GM23338 (cell line): ENCODE measurements around the gene POMGNT1. TPM values are rescaled to one million over a fixed set of nuclear protein-coding genes. Genes with fewer than 3 reads are reported as not detected.
"Not testable (repeated sequence)": the region's sequence is repeated elsewhere in the genome, so short reads cannot be mapped to it uniquely, and the experiment has no call there.

Experiments
- ATAC-seq: fragments of 200-7000 bp; cut with Tn5 transposase; 3 replicates; pipeline ENCODE4 v1.9.1; 2020
- DNase-seq: peaks from one replicate; pipeline ENCODE4 v3.0.0-alpha.2; 2015; ENCODE audit warnings: low spot score
- H2AFZ ChIP-seq: fragments of 200-600 bp; sonication (generic); 2 replicates; pipeline ENCODE4 v1.8.0; 2016; ENCODE audit warnings: antibody characterized with exemption, mild to moderate bottlenecking, moderate library complexity
- H3F3A ChIP-seq: fragments of 200-600 bp; sonication (generic); replicated peaks from 2 replicates; pipeline ENCODE4 v1.8.0; 2017; ENCODE audit warnings: antibody characterized with exemption, mixed run types, low read depth
- H3K27ac ChIP-seq: fragments of 200-600 bp; sonication (generic); 2 replicates; pipeline ENCODE4 v1.6.1; 2016; ENCODE audit warnings: low read depth
- H3K27me3 ChIP-seq: fragments of 200-600 bp; sonication (generic); 2 replicates; pipeline ENCODE4 v1.8.0; 2016; ENCODE audit warnings: mild to moderate bottlenecking, mixed run types, moderate library complexity; ENCODE audit not compliant: insufficient read depth
- H3K36me3 ChIP-seq: fragments of 200-600 bp; sonication (generic); 2 replicates; pipeline ENCODE4 v1.8.0; 2016; ENCODE audit warnings: mild to moderate bottlenecking; ENCODE audit not compliant: insufficient read depth
- H3K4me1 ChIP-seq: fragments of 200-600 bp; sonication (generic); 2 replicates; pipeline ENCODE4 v1.8.0; 2016; ENCODE audit warnings: mild to moderate bottlenecking, moderate library complexity; ENCODE audit not compliant: insufficient read depth
- H3K4me2 ChIP-seq: fragments of 200-600 bp; sonication (generic); 2 replicates; pipeline ENCODE4 v1.7.1; 2017; ENCODE audit warnings: mixed run types
- H3K4me3 ChIP-seq: fragments of 200-600 bp; sonication (generic); 2 replicates; pipeline ENCODE4 v1.6.1; 2016; ENCODE audit warnings: mixed run types
- H3K79me2 ChIP-seq: fragments of 200-600 bp; sonication (generic); replicated peaks from 2 replicates; pipeline ENCODE4 v1.8.0; 2017; ENCODE audit warnings: mild to moderate bottlenecking; ENCODE audit not compliant: insufficient read depth
- H3K9me2 ChIP-seq: fragments of 200-600 bp; sonication (generic); 2 replicates; pipeline ENCODE4 v1.8.0; 2017; ENCODE audit not compliant: insufficient read depth
- H4K20me1 ChIP-seq: fragments of 200-600 bp; sonication (generic); replicated peaks from 2 replicates; pipeline ENCODE4 v1.8.0; 2017; ENCODE audit warnings: mild to moderate bottlenecking; ENCODE audit not compliant: insufficient read depth
- H3K27ac Mint-ChIP-seq: 2 replicates; pipeline ENCODE4 v1.8.0; 2020; ENCODE audit warnings: inconsistent platforms, mild to moderate bottlenecking, moderate library complexity, mixed read lengths
- H3K27me3 Mint-ChIP-seq: 3 replicates; pipeline ENCODE4 v1.8.0; 2022; ENCODE audit warnings: low read depth, mild to moderate bottlenecking, moderate library complexity, mixed read lengths, inconsistent platforms; ENCODE audit not compliant: insufficient read depth, poor library complexity
- H3K36me3 Mint-ChIP-seq: 3 replicates; pipeline ENCODE4 v1.8.0; 2021; ENCODE audit warnings: low read depth, mild to moderate bottlenecking, inconsistent platforms, moderate library complexity, mixed read lengths
- H3K4me1 Mint-ChIP-seq: 3 replicates; pipeline ENCODE4 v1.8.0; 2020; ENCODE audit warnings: mild to moderate bottlenecking, inconsistent platforms, mixed read lengths
- H3K4me3 Mint-ChIP-seq: 3 replicates; pipeline ENCODE4 v1.8.0; 2021; ENCODE audit warnings: moderate library complexity, mild to moderate bottlenecking, inconsistent platforms, mixed read lengths
- H3K9me3 Mint-ChIP-seq: 3 replicates; pipeline ENCODE4 v1.8.0; 2020; ENCODE audit warnings: moderate library complexity, mild to moderate bottlenecking, inconsistent platforms, mixed read lengths
- CREB1 ChIP-seq: fragments of 250-450 bp; sonication (Bioruptor Pico); IDR thresholded peaks from 2 replicates; pipeline ENCODE4 v1.5.0; 2020; ENCODE audit warnings: low read depth, mild to moderate bottlenecking, moderate library complexity
- CTCF ChIP-seq, 2 experiments: fragments of 200-600 bp in 1 of 2; sonication (generic) in 1 of 2; conservative IDR thresholded peaks; 2 replicates each; pipeline versions ENCODE4 v1.5.1 to v1.6.1; 2016 to 2017; ENCODE audit warnings: antibody characterized with exemption in 2 of 2, low read depth in 2 of 2, mild to moderate bottlenecking in 2 of 2, moderate library complexity in 1 of 2
- ETS1 ChIP-seq: IDR thresholded peaks from 2 replicates; pipeline ENCODE4 v1.6.1; 2016; ENCODE audit warnings: antibody characterized with exemption
- EZH2 ChIP-seq: fragments of 200-600 bp; sonication (generic); IDR thresholded peaks from one replicate; pipeline ENCODE4 v1.8.0; 2017; ENCODE audit warnings: antibody characterized with exemption, mild to moderate bottlenecking, low read depth; ENCODE audit not compliant: unreplicated experiment
- JUNB ChIP-seq: IDR thresholded peaks from one replicate; pipeline ENCODE4 v1.6.1; 2016; ENCODE audit warnings: antibody characterized with exemption; ENCODE audit not compliant: unreplicated experiment
- NANOG ChIP-seq: IDR thresholded peaks from 2 replicates; pipeline ENCODE4 v1.6.1; 2016; ENCODE audit warnings: antibody characterized with exemption, borderline replicate concordance
- POLR2AphosphoS5 ChIP-seq: IDR thresholded peaks from 2 replicates; pipeline ENCODE4 v1.6.1; 2016; ENCODE audit warnings: antibody characterized with exemption, low read depth
- REST ChIP-seq: IDR thresholded peaks from one replicate; pipeline ENCODE4 v1.6.1; 2018; ENCODE audit warnings: antibody characterized with exemption; ENCODE audit not compliant: unreplicated experiment
- ZNF331 ChIP-seq: fragments of 250-450 bp; sonication (Bioruptor Pico); IDR thresholded peaks from 2 replicates; pipeline ENCODE4 v1.5.0; 2020; ENCODE audit warnings: low read depth, mild to moderate bottlenecking, moderate library complexity
- polyA plus RNA-seq: library from polyadenylated mRNA; unstranded; fragments of >200 nt; fragmentation: Nextera tagmentation; extraction: Ambion mirVana; gene quantifications from 2 replicates; pipeline ENCODE4 v1.2.1, GENCODE V29; 2016
- total RNA-seq: library from RNA; depleted of rRNA; stranded (reverse); fragments of >200 nt; shearing (Covaris generic); gene quantifications from 2 replicates; pipeline ENCODE4 v1.2.3, GENCODE V29; 2014

POMGNT1 gene
- total and polyA plus RNA-seq, 2 experiments from 2014 or later = 24.3 to 32.1 TPM

- no peak overlapping the region for H3K4me3 Mint-ChIP-seq
- peaks cover 14% of the 10 kb centered on the region for H3K27me3 Mint-ChIP-seq
- no peak overlapping the region for H3K27ac Mint-ChIP-seq
- Histone ChIP-seq H4K20me1 (peaks cover 4% of the 10 kb centered on the region; the same call in 1 of the 2 replicates), H3K79me2 (peaks cover 16% of the 10 kb centered on the region), H3K27me3 (no peaks in the 10 kb centered on the region), H3K4me2 (no peak overlapping the region), H3F3A (peaks cover 12% of the 10 kb centered on the region; the same call in 1 of the 2 replicates), H3K27ac (no peak overlapping the region), H3K36me3 (peaks cover 4% of the 10 kb centered on the region; the same call in 1 of the 2 replicates), H2AFZ (peak overlapping the region; percentile 40), H3K4me1 (peaks cover 9% of the 10 kb centered on the region), H3K9me2 (no peaks in the 10 kb centered on the region), H3K4me3 (no peak overlapping the region)
- H3K9me3 Mint-ChIP-seq = peaks cover 10% of the 10 kb centered on the region
- peaks cover 20% of the 10 kb centered on the region for H3K36me3 Mint-ChIP-seq
- TF ChIP-seq EZH2 (no peak), ETS1 (no peak), ZNF331 (CRISPR knock-in tag) (no peak), JUNB (no peak), CTCF (conservative IDR thresholded peaks at IDR 0.05; ENCODE audit: low read depth in 2 of 2) (peak; percentile 38 to 52)
- ATAC-seq (no peak), DNase-seq (peak; percentile 58)
- H3K4me1 Mint-ChIP-seq = peaks cover 12% of the 10 kb centered on the region
These were observed 46.6 kb upstream of the POMGNT1 start for GRCh38 chr1:46244656-46245371.

GRCh38 chr1:46243831-46244230, 45.6 kb upstream of the POMGNT1 start:
- not testable (repeated sequence) for H3K79me2 ChIP-seq, ATAC-seq, H3K27me3 ChIP-seq, H3K4me3 Mint-ChIP-seq, H3K36me3 ChIP-seq, H4K20me1 ChIP-seq, H3K27ac ChIP-seq, H3K4me3 ChIP-seq, H3K9me2 ChIP-seq, H3K27ac Mint-ChIP-seq, H3K4me1 ChIP-seq, H2AFZ ChIP-seq, H3K4me2 ChIP-seq, DNase-seq, H3F3A ChIP-seq, H3K4me1 Mint-ChIP-seq
- peaks cover 15% of the 10 kb centered on the region for H3K27me3 Mint-ChIP-seq
- H3K36me3 Mint-ChIP-seq = peaks cover 20% of the 10 kb centered on the region
- H3K9me3 Mint-ChIP-seq = peaks cover 20% of the 10 kb centered on the region

GRCh38 chr1:46242918-46243317, 44.7 kb upstream of the POMGNT1 start:
- Mint-ChIP-seq H3K4me3 (no peak overlapping the region), H3K9me3 (peaks cover 29% of the 10 kb centered on the region), H3K4me1 (no peaks in the 10 kb centered on the region; the same call in 2 of the 3 replicates), H3K27me3 (peaks cover 15% of the 10 kb centered on the region), H3K27ac (no peak overlapping the region), H3K36me3 (peaks cover 22% of the 10 kb centered on the region)
- Histone ChIP-seq H3K27me3 (no peaks in the 10 kb centered on the region), H3K4me3 (no peak overlapping the region), H3K27ac (no peak overlapping the region), H3K4me1 (no peaks in the 10 kb centered on the region), H3K4me2 (no peak overlapping the region), H2AFZ (no peak overlapping the region), H3K36me3 (no peaks in the 10 kb centered on the region), H3K9me2 (no peaks in the 10 kb centered on the region), H4K20me1 (no peaks in the 10 kb centered on the region), H3K79me2 (no peaks in the 10 kb centered on the region), H3F3A (0 out of 2 replicates have a peak, but pooled peaks cover 2% of the 10 kb centered on the region)
- no peak for ATAC-seq
- DNase-seq = no peak
- TF ChIP-seq REST (no peak), POLR2AphosphoS5 (no peak), ZNF331 (CRISPR knock-in tag) (no peak), NANOG (no peak), EZH2 (no peak), CTCF (conservative IDR thresholded peaks at IDR 0.05; ENCODE audit: low read depth in 2 of 2) (no peak), CREB1 (CRISPR knock-in tag) (no peak)
